Activated CD4-positive, alpha-beta T cell treated with anti-CD3 and anti-CD28 coated beads, Interleukin-2, amount 50 U/mL, for 48 hours (primary cell): ENCODE data around the gene FRY.

Source experiments
- DNase-seq, 2 experiments: peaks; one replicate each; pipeline ENCODE4 v3.0.0-alpha.2; 2020

Gene FRY

DNA sequence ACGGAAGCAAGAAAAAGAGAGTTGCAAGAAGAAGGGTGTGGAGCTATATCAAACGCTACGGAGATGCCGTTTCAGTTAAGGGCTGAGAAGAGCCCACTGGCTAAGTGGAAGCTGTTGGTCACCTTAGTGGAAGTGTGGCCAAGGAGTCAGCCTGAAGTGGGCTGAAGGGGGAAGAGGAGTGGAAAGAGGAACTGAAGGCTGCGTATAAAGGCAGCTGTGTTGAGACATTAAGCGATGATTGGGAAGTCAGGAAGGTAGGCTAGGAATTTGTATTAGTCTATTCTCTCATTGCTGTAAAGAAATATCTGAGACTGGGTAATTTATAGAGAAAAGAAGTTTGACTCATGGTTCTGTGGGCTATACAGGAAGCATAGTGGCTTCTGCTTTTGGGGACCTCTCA lies 14.1 kb upstream of the FRY start:
- DNase-seq = no peak

DNA sequence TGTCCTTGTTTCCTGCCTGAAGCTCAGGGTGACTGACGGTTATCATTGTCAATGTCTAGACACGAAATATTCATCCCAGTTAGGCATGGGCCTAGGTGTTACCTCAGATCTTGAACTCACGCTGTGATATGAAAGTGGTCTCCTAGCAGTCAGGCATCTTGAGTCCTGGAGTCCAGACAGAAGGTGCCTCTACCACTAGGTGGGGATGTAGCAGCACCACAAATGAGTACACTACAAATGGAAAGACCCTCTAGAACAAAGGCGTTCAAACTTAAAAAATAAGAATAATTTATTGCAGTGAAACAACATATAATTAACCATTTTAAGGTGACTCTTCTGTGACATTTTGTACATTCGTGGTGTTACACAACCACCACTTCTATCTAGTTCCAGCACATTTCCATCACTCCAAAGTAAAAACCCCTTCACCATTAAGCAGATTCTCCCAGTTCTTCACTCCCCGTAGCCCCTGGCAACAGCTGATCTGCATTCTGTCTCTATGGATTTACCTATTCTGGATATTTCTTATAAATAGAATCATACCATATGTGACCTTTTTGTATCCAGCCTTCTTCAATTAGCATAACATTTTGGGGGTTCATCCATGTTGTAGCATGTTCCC lies 11.9 kb upstream of the FRY start:
- peak in 1 of 2 experiments; percentile 12 for DNase-seq

DNA sequence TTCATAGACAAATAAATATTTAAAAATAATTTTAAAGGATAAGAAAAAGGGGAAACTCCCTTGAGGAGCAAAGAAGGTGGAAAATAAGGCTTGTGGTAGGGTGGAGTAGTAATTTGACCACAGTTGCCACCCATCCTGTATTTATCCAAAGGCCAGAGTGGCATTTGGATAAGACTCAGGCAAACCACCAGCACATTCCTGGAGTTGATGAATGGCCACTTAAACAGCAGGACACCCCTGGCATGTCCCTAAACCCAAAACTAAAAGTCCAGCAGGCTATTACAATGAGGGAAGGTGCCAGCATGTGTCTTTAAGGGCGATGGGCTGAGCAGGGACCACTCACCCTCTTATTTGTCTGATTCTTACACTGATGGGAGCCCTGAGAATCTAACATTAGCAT lies 9.8 kb upstream of the FRY start:
- DNase-seq = no peak

DNA sequence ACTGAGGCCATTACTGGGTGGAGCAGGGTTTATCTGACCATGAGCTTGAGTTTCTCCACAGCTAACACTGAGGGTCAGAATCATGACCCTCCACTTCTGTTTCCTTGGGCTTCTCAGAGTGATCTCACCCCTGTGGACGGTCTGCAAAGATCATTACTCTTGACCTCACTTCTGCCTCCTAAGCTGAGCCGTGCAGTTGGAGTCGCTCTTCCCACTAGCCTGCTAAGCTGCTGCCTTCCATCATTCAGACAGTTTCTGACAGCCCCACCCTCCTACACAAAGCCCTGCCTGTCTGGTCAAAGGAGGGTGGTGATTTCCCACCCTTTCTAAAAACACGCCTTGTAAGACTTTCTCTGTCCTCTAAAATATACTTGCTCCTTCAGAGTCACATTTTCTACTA lies 9.3 kb upstream of the FRY start:
- DNase-seq = no peak

DNA sequence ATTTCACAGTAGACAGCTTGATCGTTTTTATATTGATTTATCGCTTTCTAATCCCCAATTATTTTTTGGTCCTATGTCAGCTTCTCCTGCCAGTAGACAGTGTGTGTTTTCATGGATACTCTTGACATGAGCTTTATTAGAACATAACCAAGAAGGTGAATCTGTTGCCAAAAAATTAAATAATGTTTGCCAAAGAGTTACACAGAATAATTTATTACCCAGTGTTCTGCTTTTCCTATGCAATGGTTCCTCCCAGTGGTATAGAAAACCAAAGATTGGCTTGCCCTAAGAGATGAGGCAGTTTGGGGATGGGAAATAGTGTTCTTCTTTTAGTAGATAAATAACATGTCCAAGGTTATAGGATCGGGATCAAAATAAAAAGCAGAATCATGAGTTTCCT lies 8.5 kb upstream of the FRY start:
- DNase-seq = no peak

DNA sequence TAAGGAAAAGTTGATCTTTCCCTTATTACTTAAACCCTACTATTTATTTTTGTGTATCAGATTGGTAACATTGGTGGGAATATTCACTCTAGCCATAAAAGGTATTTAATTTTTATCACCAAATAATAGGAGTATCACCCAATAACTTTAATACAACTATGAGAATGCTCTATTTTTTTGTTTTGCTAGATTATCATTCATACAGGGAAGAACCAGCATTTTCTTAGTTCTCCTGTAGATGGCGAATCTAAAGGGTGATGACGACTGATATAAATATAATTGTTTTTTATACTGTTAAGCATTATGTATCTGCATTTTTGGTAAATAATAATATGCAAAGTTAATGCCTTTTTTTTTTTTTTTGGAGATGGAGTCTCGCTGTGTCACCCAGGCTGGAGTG lies 7.9 kb upstream of the FRY start:
- DNase-seq = no peak

DNA sequence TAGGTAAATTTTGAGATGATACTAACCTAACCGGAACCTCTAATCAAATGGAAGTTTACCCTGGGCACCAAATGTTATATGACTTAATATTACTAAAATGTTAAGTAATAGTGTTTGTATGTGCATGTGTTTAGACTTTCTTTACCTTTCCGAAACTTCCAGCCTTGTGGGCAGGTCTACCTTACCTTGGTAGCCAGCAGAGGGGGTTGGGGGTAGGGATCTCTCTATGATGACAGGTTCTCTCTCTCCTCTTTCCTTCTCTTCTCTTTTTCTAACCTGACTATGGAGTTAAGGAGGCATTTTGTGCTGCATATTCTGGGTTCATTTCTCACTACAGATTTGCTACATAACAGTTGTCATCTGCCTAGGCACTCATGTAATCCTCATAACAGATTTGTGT lies 6.8 kb upstream of the FRY start:
- DNase-seq = no peak

DNA sequence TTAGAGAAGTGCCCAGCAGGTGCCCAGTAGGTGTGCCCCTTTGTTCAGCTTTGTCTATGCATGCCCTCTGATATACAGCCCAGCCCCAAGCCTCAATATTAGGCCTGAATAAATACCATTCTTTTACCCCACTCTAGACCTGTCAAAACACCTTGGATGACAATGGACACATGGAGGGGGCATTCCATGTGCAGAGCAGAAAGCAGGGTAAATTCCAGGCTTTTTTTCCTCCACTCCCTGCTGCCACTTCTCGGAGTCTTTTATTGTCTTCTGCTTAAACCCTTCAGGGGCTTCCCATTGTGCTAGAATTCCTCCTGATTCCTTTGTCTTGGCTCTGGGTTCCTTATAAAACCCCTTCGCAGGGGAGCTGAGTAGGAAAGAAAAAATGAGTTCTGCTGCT lies 5.8 kb upstream of the FRY start:
- no peak for DNase-seq

DNA sequence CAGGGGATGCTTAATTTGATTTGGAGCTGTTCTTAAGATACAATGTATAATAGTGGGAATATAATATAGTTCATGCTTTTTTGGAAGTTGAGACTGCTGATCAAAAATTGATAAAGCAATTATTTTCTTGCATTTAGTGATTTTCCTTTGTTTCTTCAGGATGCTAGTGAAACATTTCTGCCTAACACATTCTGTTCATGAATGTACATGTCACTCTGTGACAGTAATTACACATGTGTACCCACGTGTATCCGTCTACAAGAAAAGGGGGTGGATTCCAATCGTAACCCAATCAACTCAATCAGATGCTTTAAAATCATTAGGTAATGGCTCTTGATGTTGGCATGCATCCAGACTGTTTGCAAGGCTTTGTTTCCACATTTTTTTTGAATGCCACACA lies 5.0 kb upstream of the FRY start:
- DNase-seq = no peak

DNA sequence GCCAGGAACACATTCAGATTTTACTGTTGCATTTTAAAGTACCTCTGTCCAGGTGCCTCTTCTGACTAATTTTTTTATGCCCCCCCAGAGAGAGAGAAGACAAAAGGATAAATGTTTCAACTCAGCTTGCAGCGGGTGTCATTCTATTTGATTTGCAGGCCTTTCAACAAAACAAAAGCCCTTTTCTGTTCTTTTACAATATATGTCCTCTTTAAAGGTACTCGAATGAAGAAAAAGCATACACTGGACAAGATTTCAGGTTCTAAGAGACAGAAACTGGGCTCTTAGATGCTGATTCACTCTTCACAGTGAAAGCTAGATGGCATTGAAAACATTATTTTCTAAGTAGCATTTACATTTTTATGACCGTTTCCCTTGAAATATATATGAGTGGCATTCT lies 2.9 kb upstream of the FRY start:
- no peak for DNase-seq

DNA sequence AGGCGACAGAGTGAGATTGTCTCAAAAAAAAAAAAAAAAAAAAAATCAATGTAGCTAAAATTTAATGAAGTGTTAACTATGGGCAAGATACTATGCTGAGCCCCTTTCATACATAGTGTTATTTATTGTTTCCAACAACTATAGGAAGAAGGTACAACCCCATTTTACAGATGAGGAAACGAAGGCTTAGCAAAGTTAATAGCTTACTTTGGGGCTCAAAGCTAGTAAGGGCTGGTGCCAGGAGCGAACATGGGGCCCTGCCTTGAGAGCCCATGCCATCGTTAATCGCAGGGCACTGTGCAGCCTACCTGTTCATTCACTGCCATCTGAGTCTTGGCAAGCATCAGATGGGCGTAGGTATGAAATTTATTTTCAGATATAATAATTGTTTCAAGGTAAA lies 1.9 kb upstream of the FRY start:
- no peak for DNase-seq

DNA sequence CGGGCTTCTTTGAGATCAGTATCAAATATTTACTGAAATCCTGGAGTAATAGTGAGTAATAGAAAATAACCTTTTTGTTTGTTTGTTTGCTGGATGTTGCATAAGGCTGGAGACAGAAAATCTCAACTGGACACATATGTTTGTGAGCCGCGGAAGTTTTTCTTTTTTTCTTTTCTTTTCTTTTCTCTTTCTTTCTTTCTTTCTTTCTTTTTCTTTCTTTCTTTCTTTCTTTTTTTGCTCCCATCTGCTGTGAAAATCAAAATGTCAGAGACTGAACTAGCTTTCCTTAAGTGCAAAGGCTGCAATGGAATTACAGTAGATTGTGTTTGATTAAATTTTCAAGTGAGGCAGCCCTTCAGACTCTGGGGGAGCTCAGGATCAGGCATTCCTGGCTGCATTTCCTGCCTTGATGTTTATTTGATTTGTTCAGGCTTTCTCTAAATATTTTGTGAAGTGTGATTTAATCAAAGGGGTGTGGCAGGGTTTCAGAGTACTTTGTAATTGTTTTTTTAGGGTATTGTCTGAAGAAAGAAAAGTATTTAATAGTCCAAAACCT lies 319 bp downstream of the FRY start:
- DNase-seq = no peak

DNA sequence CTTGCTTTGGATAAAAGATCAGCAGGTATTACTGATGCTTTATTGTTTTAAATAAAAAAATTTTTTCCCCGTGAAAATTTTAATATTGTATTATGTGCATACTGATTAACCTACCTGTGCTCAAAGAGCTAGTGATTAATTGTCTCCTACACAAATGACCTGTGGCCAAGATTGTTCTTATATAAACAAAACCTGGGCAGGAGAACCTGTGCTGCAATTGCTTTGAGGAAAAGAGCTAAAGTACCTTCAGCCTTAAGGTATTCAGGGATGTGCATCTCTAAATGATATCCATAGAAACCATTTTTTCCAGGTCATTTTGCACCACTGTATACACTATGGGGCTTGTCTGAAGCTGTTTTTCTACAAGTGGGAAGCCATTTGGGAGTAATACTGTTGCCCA lies 1.2 kb downstream of the FRY start:
- no peak for DNase-seq

DNA sequence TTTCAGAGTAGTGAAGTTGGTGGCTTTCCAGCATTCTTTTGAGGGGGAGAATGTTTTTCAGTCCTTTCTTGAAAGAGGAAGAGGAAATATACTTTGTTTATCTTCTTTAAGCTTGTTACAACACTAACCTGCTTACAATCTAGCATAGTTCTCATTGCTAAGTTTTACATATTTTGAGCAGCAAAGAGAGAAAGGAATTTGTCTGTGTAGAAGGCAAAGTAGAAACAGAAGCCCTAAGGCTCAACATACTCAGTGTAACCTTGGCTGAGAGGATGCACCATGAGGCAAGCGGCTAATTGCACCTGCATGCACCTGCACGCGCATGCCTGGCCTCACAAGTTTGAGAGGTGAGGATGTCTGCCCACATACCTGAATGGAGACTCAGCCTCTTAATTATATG lies 2.2 kb downstream of the FRY start:
- DNase-seq = no peak

DNA sequence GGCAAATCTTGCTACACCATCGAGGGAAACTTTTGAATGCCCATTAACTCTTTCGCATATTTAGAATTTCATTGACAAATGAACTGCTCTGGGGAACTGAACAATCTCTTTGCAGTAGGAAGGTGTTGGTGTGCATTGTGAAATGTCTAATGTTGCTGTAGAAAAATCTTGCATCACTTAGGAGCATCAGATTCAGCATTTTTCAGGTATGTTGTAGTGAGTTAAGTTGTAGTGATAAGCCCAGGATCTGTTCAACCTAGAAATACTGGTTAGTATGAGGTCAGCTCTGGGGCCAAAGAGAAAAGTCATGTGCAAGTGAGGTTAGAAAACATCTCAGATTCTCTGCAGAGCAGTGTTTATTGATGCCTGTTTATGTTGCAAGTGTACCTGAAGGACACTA lies 4.1 kb downstream of the FRY start:
- DNase-seq = no peak

DNA sequence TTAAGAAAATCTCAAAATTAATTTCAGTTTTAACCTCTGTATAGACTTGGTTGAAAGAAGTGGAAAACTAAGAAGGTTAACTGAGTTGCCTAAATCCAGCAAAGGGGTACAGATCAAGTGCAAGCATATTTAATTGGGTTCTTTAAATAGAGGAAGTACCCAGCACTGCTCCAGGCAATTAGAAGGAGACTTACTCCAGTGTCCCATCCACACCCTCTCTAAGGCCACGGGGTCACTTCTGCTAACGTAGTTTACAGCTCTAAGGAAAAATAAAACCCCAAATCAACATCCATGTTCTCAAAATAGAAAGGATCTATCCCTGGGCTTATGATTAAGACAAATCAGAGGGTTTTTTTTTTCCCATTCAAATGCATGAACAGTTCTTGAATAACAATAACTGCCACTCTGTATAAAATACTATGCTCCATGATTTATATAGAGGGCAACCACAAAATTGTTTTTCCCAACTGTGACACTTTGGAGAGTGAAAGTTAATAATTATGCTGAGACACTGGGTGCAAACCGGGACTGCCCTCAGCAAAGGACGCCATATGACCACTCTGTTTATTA lies 4.6 kb downstream of the FRY start:
- no peak for DNase-seq

DNA sequence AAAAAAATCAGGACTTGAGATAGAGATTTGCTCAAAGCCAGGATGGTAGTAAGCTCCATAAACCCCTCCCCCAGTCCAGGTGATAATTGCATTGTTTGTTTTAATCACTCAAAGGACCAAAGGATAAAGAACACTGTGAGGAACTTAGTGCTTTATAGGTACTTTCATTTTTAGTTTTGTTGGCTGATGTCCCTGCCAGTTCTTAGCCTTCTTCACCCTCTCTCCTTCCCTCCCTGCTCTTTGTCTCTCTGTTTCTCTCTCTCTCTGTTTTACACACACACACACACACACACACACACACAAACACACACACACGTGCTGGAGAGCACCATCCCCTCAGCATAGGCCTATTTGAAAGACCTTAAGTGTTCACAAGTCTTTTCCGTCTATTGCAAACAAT lies 5.2 kb downstream of the FRY start:
- no peak for DNase-seq

DNA sequence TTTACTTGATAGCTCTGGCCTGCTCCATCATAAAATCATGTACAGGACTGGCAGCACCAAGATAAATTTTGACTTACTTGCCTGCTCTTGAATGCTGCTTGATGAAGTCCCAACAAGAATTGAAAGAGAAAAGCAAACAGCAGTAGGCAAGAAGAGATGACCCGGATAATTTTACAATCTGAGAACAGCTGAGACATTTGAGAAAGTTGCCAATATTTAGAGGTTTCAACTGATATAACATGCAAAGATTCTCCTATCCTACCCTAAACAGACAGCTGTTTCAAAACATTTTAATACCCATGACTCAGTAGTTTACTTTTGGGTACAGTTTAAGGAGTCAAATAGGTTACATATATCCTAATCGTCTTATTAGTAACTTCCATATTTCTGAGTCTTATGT lies 5.9 kb downstream of the FRY start:
- no peak for DNase-seq

DNA sequence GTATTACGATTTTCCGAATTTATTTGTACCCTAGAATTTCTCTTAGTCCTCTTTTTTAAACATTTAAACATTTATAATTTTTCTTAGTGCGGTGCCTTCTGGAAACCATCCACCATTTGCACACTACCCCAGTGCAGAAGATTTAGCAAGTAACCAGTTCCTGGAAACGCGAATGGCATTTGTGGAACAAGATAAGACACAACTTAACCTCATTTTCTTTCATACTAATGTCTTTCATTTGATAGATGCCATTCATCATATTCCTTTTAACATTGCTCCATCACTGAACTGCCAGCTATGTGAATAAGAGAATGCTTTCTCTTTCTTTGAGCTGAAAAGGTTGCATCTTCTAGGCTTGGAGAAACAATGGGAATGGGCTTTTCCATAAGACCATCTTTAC lies 6.8 kb downstream of the FRY start:
- DNase-seq = no peak

DNA sequence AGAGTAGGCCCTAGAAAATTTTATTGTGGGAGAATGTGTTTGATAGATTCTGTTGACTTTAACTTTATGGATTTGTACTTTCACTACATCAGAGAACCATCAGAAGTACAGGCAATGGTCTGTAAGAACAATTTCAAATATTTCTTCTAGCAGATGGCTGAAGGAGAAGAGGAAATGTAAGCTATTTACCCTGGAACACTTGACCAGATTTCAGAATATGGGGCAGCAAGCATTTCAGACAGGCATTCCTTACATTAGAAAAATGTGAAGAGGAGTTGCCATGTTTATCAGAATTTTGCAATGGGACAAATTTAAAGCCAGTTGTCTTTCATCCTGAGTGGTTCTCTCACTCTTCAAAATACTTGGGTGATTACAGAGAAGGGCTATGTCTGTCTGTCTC lies 7.5 kb downstream of the FRY start:
- DNase-seq = no peak

DNA sequence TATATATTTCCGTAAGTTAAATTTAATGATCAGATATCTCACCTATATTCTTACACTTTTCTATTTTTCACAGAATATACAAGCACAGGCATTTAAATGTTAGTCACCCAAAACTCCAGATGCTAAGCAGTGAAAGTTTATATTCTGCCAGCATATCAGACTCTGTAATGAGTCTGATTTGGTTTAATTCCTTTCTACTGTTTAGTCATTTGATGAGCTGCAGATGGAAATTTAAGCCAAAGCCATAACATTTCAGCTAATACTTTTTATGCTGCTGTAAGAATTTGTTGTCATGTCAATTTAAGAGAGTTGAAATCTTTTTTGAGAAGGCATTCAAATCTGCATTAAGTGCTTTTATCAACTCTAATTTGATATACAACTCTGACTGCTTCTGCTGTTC lies 8.0 kb downstream of the FRY start:
- DNase-seq = no peak

DNA sequence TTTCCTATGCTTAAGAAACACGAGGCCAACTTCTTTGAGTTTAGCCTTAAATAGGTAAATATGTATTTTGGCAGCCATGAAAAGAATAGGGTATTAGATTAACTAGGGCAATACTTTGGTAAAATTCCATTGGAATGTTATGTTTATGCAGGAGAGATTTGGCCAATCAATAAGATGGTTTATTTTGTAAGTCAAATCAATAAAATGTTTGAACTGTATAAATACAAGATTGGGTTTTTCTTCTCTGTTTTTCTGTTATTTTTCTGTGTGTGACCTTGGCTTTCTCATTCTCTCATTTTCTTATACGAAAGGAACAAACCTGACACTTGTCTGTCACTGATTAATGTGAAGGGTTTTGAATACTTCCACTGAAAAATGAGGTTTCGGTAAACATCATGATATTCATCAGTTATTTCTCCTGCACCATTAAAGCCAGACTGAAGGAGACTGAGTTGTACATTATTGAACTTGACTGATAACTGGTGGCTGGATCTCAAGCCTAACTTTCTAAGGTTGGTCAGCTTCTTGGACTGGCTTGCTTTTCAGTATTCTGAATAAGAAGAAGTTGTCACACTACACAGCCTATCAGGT lies 8.6 kb downstream of the FRY start:
- DNase-seq = no peak

DNA sequence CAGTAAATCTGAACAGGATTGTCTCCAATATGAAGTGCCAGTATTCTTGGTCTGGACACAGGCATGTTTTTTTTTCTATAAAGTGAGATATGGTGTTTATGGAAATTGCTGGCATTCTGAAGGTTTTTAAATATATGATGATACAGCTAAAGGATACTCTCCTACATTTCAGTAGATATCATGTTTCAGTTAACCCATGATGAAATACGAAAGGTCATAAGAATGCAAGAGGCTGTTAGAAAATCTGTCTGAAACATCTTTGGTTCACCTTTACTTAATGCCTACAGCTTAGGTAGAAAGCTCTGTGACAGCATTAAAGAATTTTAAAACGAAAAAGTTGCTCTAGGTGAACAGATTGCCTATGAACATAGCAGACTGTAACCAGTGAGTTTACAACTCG lies 9.1 kb downstream of the FRY start:
- no peak for DNase-seq

DNA sequence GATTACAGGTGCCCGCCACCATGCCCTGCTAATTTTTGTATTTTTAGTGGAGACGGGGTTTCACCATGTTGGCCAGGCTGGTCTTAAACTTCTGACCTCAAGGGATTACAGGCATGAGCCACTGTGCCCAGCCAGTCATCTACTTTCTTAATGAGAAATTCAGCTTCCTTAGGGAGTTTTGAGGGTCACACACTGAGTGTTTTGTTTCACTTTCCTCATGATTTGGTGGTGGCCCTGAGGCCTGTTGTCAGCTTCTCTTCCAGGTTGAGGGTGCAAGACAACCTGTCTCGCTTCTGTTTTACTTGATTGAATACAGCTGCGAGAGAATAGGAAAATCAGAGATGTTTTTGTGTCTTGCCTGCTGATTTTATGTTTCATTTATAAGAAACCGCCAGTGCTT lies 9.9 kb downstream of the FRY start:
- DNase-seq = no peak

DNA sequence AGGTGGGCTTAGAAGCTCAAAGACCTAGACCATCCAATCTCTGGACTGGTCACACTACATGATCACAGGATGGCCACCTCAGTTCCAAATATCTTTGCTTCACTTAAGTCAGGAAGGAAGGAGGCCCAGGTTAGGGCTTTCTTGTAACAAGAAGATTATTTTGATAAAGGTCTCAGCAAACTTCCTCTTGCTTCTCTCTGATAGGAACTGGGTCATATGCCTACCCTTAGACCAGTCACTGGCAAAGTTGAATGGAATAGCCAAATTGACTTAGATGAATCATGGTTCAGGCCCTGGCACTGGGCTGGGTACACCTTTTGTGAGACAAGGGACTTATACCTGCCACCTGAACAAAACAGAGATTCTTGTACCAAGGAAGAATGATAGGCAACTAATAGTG lies 11.0 kb downstream of the FRY start:
- DNase-seq = no peak
